Spleen (tissue), 11 donors: Measurements from ENCODE around the gene HRH2. TPM values are rescaled to one million over a fixed set of nuclear protein-coding genes. Genes with fewer than 3 reads are reported as not detected.
"Not testable (repeated sequence)": the region's sequence is repeated elsewhere in the genome, so short reads cannot be mapped to it uniquely, and the experiment has no call there.

Experiments used
- DNase-seq: peaks from one replicate; pipeline ENCODE4 v3.0.0-alpha.2; 2020
- H3K27ac ChIP-seq, 8 donors: fragments of 200-600 bp; sonication (generic) in 7 of 8; 1 replicate in 4 of 8; 2 replicates in 4 of 8; pipeline versions ENCODE4 v1.5.0 to v1.8.0; 2016 to 2021; ENCODE audit warnings: inconsistent platforms in 4 of 8, mild to moderate bottlenecking in 4 of 8, moderate library complexity in 1 of 8
- H3K27me3 ChIP-seq, 7 donors: fragments of 200-600 bp; sonication (generic) in 6 of 7; replicated peaks in 1 of 7; 1 replicate in 4 of 7; 2 replicates in 3 of 7; pipeline versions ENCODE4 v1.5.0 to v1.8.0; 2016 to 2021; ENCODE audit warnings: inconsistent platforms in 3 of 7, mild to moderate bottlenecking in 1 of 7
- H3K36me3 ChIP-seq, 6 donors: fragments of 200-600 bp; sonication (generic) in 5 of 6; 1 replicate in 4 of 6; 2 replicates in 2 of 6; pipeline versions ENCODE4 v1.5.0 to v1.8.0; 2016 to 2021; ENCODE audit warnings: inconsistent platforms in 2 of 6
- H3K4me1 ChIP-seq, 6 donors: fragments of 200-600 bp; sonication (generic) in 5 of 6; 1 replicate in 3 of 6; 2 replicates in 3 of 6; pipeline versions ENCODE4 v1.5.0 to v1.8.0; 2016 to 2021; ENCODE audit warnings: inconsistent platforms in 3 of 6
- H3K4me3 ChIP-seq, 8 donors: fragments of 200-600 bp; sonication (generic) in 7 of 8; 1 replicate in 4 of 8; 2 replicates in 4 of 8; pipeline versions ENCODE4 v1.5.0 to v1.8.0; 2016 to 2021; ENCODE audit warnings: inconsistent platforms in 4 of 8, mild to moderate bottlenecking in 4 of 8, moderate library complexity in 2 of 8
- H3K9me3 ChIP-seq, 8 donors: fragments of 200-600 bp; sonication (generic) in 7 of 8; 1 replicate in 4 of 8; 2 replicates in 4 of 8; pipeline versions ENCODE4 v1.5.0 to v1.8.0; 2016 to 2021; ENCODE audit warnings: inconsistent platforms in 4 of 8
- CTCF ChIP-seq, 11 experiments: fragments of 200-600 bp in 7 of 11; fragments of 450-650 bp in 4 of 11; sonication (generic) in 4 of 11; IDR thresholded peaks in 8 of 11; conservative IDR thresholded peaks in 3 of 11; 1 replicate in 7 of 11; 2 replicates in 4 of 11; pipeline versions ENCODE4 v1.4.0 to v1.8.0; 2016 to 2021; ENCODE audit warnings: antibody characterized with exemption in 11 of 11, inconsistent platforms in 4 of 11, mild to moderate bottlenecking in 1 of 11
- POLR2A ChIP-seq, 3 donors: fragments of 450-650 bp; IDR thresholded peaks; one replicate each; pipeline ENCODE4 v1.5.1; 2017; ENCODE audit warnings: antibody characterized with exemption in 3 of 3, mild to moderate bottlenecking in 1 of 3
- POLR2AphosphoS5 ChIP-seq, 3 donors: sonication (generic); formaldehyde crosslinking; IDR thresholded peaks; one replicate each; pipeline ENCODE4 v1.5.1; 2017; ENCODE audit warnings: antibody characterized with exemption in 3 of 3
- WGBS, 5 donors: extraction: QIAGEN DNeasy Blood & Tissue Kit in 3 of 5; methylation state at CpG; one replicate each; pipeline versions ENCODE4 v1.1.5 to v1.1.7; 2013 to 2018; 5-methylcytosine and 5-hydroxymethylcytosine counted together
- intact Hi-C: fragments of 100-400 bp; cut with DNase I; formaldehyde crosslinking; loops from one replicate; pipeline ENCODE4 v1.15.0; 2023; ENCODE audit warnings: low total_unique reads
- polyA plus RNA-seq, 3 donors: library from polyadenylated mRNA; stranded (reverse); fragments of 200-250 nt; gene quantifications; one replicate each; pipeline ENCODE4 v1.2.1, GENCODE V29; 2013
- total RNA-seq, 7 donors: library from RNA; depleted of rRNA in 3 of 7; stranded (reverse); fragments of >200 nt in 3 of 7; fragmentation: NEBNext Ultra II Directional in 4 of 7; extraction: Animal tissue kit (Norgen Biotek cat#: 25700) in 4 of 7; gene quantifications; one replicate each; pipeline versions ENCODE4 v1.1.0 to v1.2.1, GENCODE V29; 2016 to 2021
- donor health status: healthy with polysubstance abuse.
- donor health status: DM: no; HTN: no; CAD: no; lungs with moderate emphysema.
- donor health status: DM: no; HTN: no; CAD: no.
- donor health status: Bipolar disorder and iron deficiency.
- donor health status: healthy.
- donor health status: DM: no; HTN: no; CAD: no.
- donor health status: DM: yes; HTN: yes; CAD: no.

Gene HRH2
- total and polyA plus RNA-seq, 10 donors: 1.9 to 85.2 (median 22.3) TPM

GRCh38 chr5:175646251-175646650 is 11.6 kb upstream of the HRH2 start:
- 88 to 92% (median 90%) methylated on average over 3 of the region's 3 CpGs for WGBS, 5 donors
- H3K27me3 ChIP-seq: no peaks in the 10 kb centered on the region

GRCh38 chr5:175649967-175650366 is 7.9 kb upstream of the HRH2 start:
- DNase-seq: no peak
- peaks cover 0 to 7% (median 0%) of the 10 kb centered on the region in 7 donors for H3K27me3 ChIP-seq
- H3K4me3 ChIP-seq: no peak overlapping the region
- intact Hi-C loops: no loop called here
- no peaks in the 10 kb centered on the region for H3K36me3 ChIP-seq
- peaks cover 0 to 37% (median 24%) of the 10 kb centered on the region in 8 donors for H3K9me3 ChIP-seq
- TF ChIP-seq CTCF (IDR thresholded peaks at IDR 0.05 in 8 of 11, conservative IDR thresholded peaks at IDR 0.05 in 3 of 11) (no peak), POLR2A (IDR thresholded peaks at IDR 0.05) (no peak), POLR2AphosphoS5 (IDR thresholded peaks at IDR 0.05) (no peak)
- 93 to 100% (median 97%) methylated on average over 1 of the region's 1 CpG for WGBS, 5 donors
- H3K27ac ChIP-seq: no peak overlapping the region
- H3K4me1 ChIP-seq: peaks cover 0 to 46% (median 24%) of the 10 kb centered on the region in 6 donors

More at GRCh38 chr5:175646251-175646650, 11.6 kb upstream of the HRH2 start:
- Histone ChIP-seq H3K9me3 (peaks cover 0 to 37% (median 24%) of the 10 kb centered on the region in 8 donors), H3K4me3 (no peak overlapping the region), H3K4me1 (peaks cover 0 to 9% (median 2%) of the 10 kb centered on the region in 6 donors), H3K36me3 (no peaks in the 10 kb centered on the region), H3K27ac (no peak overlapping the region)
- no peak for TF ChIP-seq POLR2A (IDR thresholded peaks at IDR 0.05)
- no peak for TF ChIP-seq CTCF (IDR thresholded peaks at IDR 0.05 in 8 of 11, conservative IDR thresholded peaks at IDR 0.05 in 3 of 11)
- TF ChIP-seq POLR2AphosphoS5 (IDR thresholded peaks at IDR 0.05): no peak
- DNase-seq: no peak
- intact Hi-C loops: no loop called here

GRCh38 chr5:175650430-175651205 is 7.3 kb upstream of the HRH2 start:
- DNase-seq, H3K4me3 ChIP-seq, H3K36me3 ChIP-seq, intact Hi-C loops, H3K27me3 ChIP-seq: not testable (repeated sequence)
- H3K4me1 ChIP-seq: peaks cover 0 to 52% (median 25%) of the 10 kb centered on the region in 6 donors
- peaks cover 0 to 37% (median 24%) of the 10 kb centered on the region in 8 donors for H3K9me3 ChIP-seq
- peak overlapping the region in 1 of 8 donors; percentile 17 for H3K27ac ChIP-seq

- H3K36me3 ChIP-seq: no peaks in the 10 kb centered on the region
- H3K27ac ChIP-seq: peak overlapping the region; percentile 6 to 59 (median 50)
- H3K4me1 ChIP-seq: peaks cover 0 to 76% (median 35%) of the 10 kb centered on the region in 6 donors
- DNase-seq: no peak
- 25 to 31% (median 27%) methylated on average over 11 of the region's 11 CpGs for WGBS, 5 donors
- no peak for TF ChIP-seq CTCF (IDR thresholded peaks at IDR 0.05 in 8 of 11, conservative IDR thresholded peaks at IDR 0.05 in 3 of 11)
- TF ChIP-seq POLR2AphosphoS5 (IDR thresholded peaks at IDR 0.05): no peak
- no peak for TF ChIP-seq POLR2A (IDR thresholded peaks at IDR 0.05)
- peaks cover 0 to 26% (median 20%) of the 10 kb centered on the region in 8 donors for H3K9me3 ChIP-seq
- peaks cover 0 to 27% (median 8%) of the 10 kb centered on the region in 7 donors for H3K27me3 ChIP-seq
- H3K4me3 ChIP-seq: peak overlapping the region in 1 of 8 donors; percentile 9
- intact Hi-C loops: no loop called here
Observed at GRCh38 chr5:175652741-175653663, 4.9 kb upstream of the HRH2 start.
